ENCODE results near the gene NRXN3.

The NRXN3 gene

GRCh38 chr14:79405512-79405910 is 1235.3 kb downstream of the NRXN3 start:
- no peaks in the 10 kb centered on the region for H3K36me3 ChIP-seq (ENCODE audit: low read length)
- H3K4me3 ChIP-seq (ENCODE audit: insufficient read depth, low read length, poor library complexity, severe bottlenecking): no peak overlapping the region
- no peaks in the 10 kb centered on the region for H3K79me2 ChIP-seq (ENCODE audit: insufficient read depth, low read length)

GRCh38 chr14:79407572-79407971 is 1237.4 kb downstream of the NRXN3 start:
- no peaks in the 10 kb centered on the region for H3K9me2 ChIP-seq (replicated peaks; ENCODE audit: insufficient read depth, low read length)
- H3K9ac ChIP-seq (ENCODE audit: low read length): no peak overlapping the region
- no peaks in the 10 kb centered on the region for H3K27me3 ChIP-seq (ENCODE audit: low read length)
- H3K4me3 ChIP-seq (ENCODE audit: insufficient read depth, low read length, poor library complexity, severe bottlenecking): no peak overlapping the region
- H3K4me2 ChIP-seq (ENCODE audit: low read depth, low read length, poor library complexity, severe bottlenecking): no peak overlapping the region
- H3K27ac ChIP-seq (ENCODE audit: low read depth, low read length): no peak overlapping the region
- H3F3A ChIP-seq (ENCODE audit: insufficient read depth): no peaks in the 10 kb centered on the region
- H3K36me3 ChIP-seq (ENCODE audit: low read length): no peaks in the 10 kb centered on the region
- no peaks in the 10 kb centered on the region for H3K79me2 ChIP-seq (ENCODE audit: insufficient read depth, low read length)
- H4K20me1 ChIP-seq (ENCODE audit: low read depth, low read length): no peaks in the 10 kb centered on the region
- no peaks in the 10 kb centered on the region for H3K9me3 ChIP-seq (ENCODE audit: insufficient read depth, low read length)
- TF ChIP-seq CTCF (IDR thresholded peaks at IDR 0.05; ENCODE audit: insufficient read depth, low read length, poor library complexity, severe bottlenecking) (no peak), EZH2phosphoT487 (conservative IDR thresholded peaks at IDR 0.05; ENCODE audit: low read length) (no peak)
- no peak overlapping the region for H2AFZ ChIP-seq (ENCODE audit: low read depth, low read length, severe bottlenecking)

More at GRCh38 chr14:79405512-79405910, 1235.3 kb downstream of the NRXN3 start:
- no peaks in the 10 kb centered on the region for H3K27me3 ChIP-seq (ENCODE audit: low read length)
- no peak overlapping the region for H2AFZ ChIP-seq (ENCODE audit: low read depth, low read length, severe bottlenecking)
- TF ChIP-seq CTCF (IDR thresholded peaks at IDR 0.05; ENCODE audit: insufficient read depth, low read length, poor library complexity, severe bottlenecking) (no peak), EZH2phosphoT487 (conservative IDR thresholded peaks at IDR 0.05; ENCODE audit: low read length) (no peak)
- no peak overlapping the region for H3K9ac ChIP-seq (ENCODE audit: low read length)
- H3K9me3 ChIP-seq (ENCODE audit: insufficient read depth, low read length): no peaks in the 10 kb centered on the region
- H3K9me2 ChIP-seq (replicated peaks; ENCODE audit: insufficient read depth, low read length): no peaks in the 10 kb centered on the region
- H3K27ac ChIP-seq (ENCODE audit: low read depth, low read length): no peak overlapping the region
- H3K4me2 ChIP-seq (ENCODE audit: low read depth, low read length, poor library complexity, severe bottlenecking): no peak overlapping the region
- H4K20me1 ChIP-seq (ENCODE audit: low read depth, low read length): no peaks in the 10 kb centered on the region
- no peaks in the 10 kb centered on the region for H3F3A ChIP-seq (ENCODE audit: insufficient read depth)

- Histone ChIP-seq H2AFZ (ENCODE audit: low read depth, low read length, severe bottlenecking) (no peak overlapping the region), H3F3A (ENCODE audit: insufficient read depth) (no peaks in the 10 kb centered on the region), H3K4me3 (ENCODE audit: insufficient read depth, low read length, poor library complexity, severe bottlenecking) (no peak overlapping the region), H3K4me2 (ENCODE audit: low read depth, low read length, poor library complexity, severe bottlenecking) (no peak overlapping the region), H3K9me3 (ENCODE audit: insufficient read depth, low read length) (no peaks in the 10 kb centered on the region), H3K9me2 (replicated peaks; ENCODE audit: insufficient read depth, low read length) (no peaks in the 10 kb centered on the region; the same call in 1 of the 2 replicates), H3K27me3 (ENCODE audit: low read length) (no peaks in the 10 kb centered on the region), H3K9ac (ENCODE audit: low read length) (no peak overlapping the region), H4K20me1 (ENCODE audit: low read depth, low read length) (no peaks in the 10 kb centered on the region), H3K79me2 (ENCODE audit: insufficient read depth, low read length) (no peaks in the 10 kb centered on the region), H3K27ac (ENCODE audit: low read depth, low read length) (no peak overlapping the region), H3K36me3 (ENCODE audit: low read length) (no peaks in the 10 kb centered on the region)
- TF ChIP-seq EZH2phosphoT487 (conservative IDR thresholded peaks at IDR 0.05; ENCODE audit: low read length) (no peak), CTCF (IDR thresholded peaks at IDR 0.05; ENCODE audit: insufficient read depth, low read length, poor library complexity, severe bottlenecking) (no peak)
Observed at GRCh38 chr14:79408696-79409095, 1238.5 kb downstream of the NRXN3 start.
